GM23338 (cell line): ENCODE results near the gene LMOD1.

ENCODE experiments used
- CREB1 ChIP-seq: fragments of 250-450 bp; sonication (Bioruptor Pico); IDR thresholded peaks from 2 replicates; pipeline ENCODE4 v1.5.0; 2020; ENCODE audit warnings: low read depth, mild to moderate bottlenecking, moderate library complexity
- EZH2 ChIP-seq: fragments of 200-600 bp; sonication (generic); IDR thresholded peaks from one replicate; pipeline ENCODE4 v1.8.0; 2017; ENCODE audit warnings: antibody characterized with exemption, mild to moderate bottlenecking, low read depth; ENCODE audit not compliant: unreplicated experiment
- EZH2phosphoT487 ChIP-seq: fragments of 200-600 bp; sonication (generic); IDR thresholded peaks from one replicate; pipeline ENCODE4 v1.8.1; 2018; ENCODE audit warnings: antibody characterized with exemption; ENCODE audit not compliant: unreplicated experiment
- JUNB ChIP-seq: IDR thresholded peaks from one replicate; pipeline ENCODE4 v1.6.1; 2016; ENCODE audit warnings: antibody characterized with exemption; ENCODE audit not compliant: unreplicated experiment
- POLR2AphosphoS5 ChIP-seq: IDR thresholded peaks from 2 replicates; pipeline ENCODE4 v1.6.1; 2016; ENCODE audit warnings: antibody characterized with exemption, low read depth
- REST ChIP-seq: IDR thresholded peaks from one replicate; pipeline ENCODE4 v1.6.1; 2018; ENCODE audit warnings: antibody characterized with exemption; ENCODE audit not compliant: unreplicated experiment
- TF ChIP-seq, protein P1 (sequence below), 2 experiments: fragments of 200-600 bp in 1 of 2; sonication (generic) in 1 of 2; conservative IDR thresholded peaks; 2 replicates each; pipeline versions ENCODE4 v1.5.1 to v1.6.1; 2016 to 2017; ENCODE audit warnings: antibody characterized with exemption in 2 of 2, low read depth in 2 of 2, mild to moderate bottlenecking in 2 of 2, moderate library complexity in 1 of 2

GRCh38 chr1:201889090-201889968 is 57.0 kb downstream of the LMOD1 start:
- TF ChIP-seq, protein P1, sequence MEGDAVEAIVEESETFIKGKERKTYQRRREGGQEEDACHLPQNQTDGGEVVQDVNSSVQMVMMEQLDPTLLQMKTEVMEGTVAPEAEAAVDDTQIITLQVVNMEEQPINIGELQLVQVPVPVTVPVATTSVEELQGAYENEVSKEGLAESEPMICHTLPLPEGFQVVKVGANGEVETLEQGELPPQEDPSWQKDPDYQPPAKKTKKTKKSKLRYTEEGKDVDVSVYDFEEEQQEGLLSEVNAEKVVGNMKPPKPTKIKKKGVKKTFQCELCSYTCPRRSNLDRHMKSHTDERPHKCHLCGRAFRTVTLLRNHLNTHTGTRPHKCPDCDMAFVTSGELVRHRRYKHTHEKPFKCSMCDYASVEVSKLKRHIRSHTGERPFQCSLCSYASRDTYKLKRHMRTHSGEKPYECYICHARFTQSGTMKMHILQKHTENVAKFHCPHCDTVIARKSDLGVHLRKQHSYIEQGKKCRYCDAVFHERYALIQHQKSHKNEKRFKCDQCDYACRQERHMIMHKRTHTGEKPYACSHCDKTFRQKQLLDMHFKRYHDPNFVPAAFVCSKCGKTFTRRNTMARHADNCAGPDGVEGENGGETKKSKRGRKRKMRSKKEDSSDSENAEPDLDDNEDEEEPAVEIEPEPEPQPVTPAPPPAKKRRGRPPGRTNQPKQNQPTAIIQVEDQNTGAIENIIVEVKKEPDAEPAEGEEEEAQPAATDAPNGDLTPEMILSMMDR (conservative IDR thresholded peaks at IDR 0.05; ENCODE audit: low read depth in 2 of 2): no peak
- TF ChIP-seq POLR2AphosphoS5: no peak
- TF ChIP-seq EZH2: no peak
- no peak for TF ChIP-seq REST
- no peak for TF ChIP-seq EZH2phosphoT487
- TF ChIP-seq JUNB: no peak
- no peak for TF ChIP-seq CREB1 (CRISPR knock-in tag)
